GM19468 (cell line): ENCODE data around the gene CHST13.

Experiments
- ATAC-seq: cut with Tn5 transposase; IDR thresholded peaks from one replicate; pipeline ENCODE4 v1.9.1; 2021; ENCODE audit warnings: mild to moderate bottlenecking, moderate library complexity, moderate number of reproducible peaks; ENCODE audit not compliant: unreplicated experiment; ENCODE audit errors: extremely low read depth

The CHST13 gene

DNA sequence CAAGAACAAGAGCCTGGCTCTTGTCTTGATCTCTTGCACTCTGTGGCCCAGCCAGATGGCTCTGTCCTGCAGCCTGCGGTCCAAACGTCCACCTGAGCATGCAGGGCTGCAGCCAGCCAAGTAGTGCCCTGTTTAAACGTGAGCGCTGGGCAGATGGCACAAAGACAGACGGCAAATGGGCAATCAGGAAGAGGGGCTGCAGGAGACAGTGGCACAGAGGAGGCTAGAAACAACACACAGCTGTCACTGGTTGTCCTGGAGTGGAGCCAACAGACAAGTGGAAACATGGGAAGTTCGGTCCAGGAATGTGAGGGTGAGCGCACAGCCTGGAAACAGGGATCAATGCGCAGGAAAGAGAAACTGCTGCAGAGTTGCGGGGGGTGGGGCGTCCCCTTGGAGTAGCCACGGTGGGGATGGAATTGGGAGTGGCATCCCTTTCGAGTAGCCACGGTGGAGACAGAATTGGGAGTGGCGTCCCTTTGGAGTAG lies 37.6 kb upstream of the CHST13 start:
- ATAC-seq: no peak

DNA sequence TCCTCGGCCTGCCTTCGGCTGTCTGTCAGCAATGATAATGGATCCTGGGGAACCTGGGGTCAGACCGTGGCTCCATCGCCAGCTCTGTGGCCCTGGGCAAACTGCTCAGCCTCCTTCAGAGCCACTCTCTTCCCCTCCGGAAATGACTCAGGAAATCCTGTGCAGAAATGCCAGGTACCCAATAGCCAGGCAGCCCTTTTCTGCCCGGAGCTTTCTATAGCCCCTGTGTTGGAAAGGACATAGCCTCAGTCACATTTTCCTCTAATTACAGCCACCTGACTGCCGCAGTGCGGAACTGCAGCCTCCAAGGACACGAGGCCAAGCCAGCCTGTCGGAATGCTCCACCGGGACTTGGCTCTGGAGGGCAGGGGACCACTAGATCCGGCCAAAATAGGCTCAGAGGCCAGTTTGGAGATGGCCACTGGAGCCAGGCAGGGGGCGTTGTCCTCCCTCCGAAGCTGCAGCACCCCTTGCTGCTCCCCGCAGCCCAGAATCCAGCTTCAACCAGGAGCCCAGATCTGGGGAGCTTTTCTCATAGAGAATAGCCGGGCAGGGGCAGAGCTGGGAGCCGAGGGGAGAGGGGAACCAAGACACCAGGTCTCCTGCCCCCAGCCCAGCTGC lies 36.7 kb upstream of the CHST13 start:
- no peak for ATAC-seq

GRCh38 chr3:126488185-126488584 lies 35.8 kb upstream of the CHST13 start:
- ATAC-seq: no peak

DNA sequence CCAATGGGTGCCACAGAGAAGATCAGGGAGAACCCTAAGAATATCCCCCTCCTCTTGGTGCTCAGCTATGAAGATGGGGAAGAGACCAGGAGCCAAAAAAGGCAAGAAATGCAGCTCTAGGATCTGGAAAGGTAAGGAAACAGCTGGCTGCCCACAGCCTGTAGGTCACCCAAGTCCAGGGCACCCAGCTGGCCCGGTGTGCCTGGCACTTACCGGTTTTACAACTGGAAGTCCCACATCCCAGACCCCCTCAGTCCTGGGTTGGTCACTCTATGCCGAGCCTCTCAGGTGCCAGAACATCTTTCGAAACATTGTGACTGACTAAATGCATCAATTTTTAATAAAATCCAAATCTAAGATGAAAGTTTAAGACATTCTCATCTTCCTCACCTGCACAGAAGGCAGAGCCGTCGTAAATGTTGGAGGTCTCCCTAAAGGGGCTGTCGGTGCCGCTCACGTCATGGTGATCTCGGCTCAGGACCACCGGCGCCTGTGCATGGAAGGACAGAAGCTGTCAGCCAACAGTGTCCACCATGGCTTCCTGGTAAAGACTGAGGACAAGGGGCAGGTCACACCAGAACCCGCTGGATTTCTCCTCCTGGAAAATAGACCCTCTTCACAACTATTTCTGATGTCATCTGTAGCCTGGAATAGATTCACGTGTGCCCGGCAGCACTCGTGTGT lies 34.9 kb upstream of the CHST13 start:
- ATAC-seq: no peak

GRCh38 chr3:126490619-126491018 lies 33.3 kb upstream of the CHST13 start:
- ATAC-seq: no peak

DNA sequence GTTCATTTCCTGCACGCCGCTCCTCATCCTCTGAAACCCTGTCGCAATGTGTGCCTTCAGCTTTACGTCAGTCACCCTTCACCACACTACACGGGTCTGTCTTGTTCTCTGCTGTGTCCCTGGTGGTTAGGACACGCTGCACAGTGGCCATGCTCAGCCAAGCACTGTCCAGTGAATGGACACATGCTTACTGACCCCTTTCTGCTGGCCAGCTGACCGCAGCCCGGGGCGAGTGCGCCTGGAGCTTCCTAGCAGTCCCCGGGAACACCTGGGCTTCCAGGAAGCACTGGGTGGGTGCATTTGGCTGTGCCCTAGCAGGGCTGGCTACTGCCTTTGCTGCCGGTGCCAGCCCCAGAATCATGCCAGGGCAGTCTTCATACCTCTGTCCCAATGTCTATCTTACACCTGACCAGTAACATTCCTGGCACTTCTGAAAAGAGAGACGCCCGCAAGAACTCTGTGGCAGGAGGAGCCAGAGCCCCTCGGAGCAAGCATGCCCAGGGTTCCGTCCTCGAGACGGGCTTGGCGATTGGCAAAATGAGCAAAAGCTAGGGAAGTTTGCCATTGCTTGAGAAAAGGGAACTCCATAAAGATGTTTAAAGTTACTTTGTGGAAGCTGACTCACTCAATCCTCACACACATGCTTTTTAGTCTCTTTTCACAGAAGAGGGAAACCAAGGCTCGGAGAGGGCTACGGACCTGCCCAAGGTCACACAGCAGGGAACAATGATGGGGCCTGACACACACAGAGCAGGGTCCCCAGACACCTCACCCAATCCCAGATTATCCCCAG lies 32.5 kb upstream of the CHST13 start:
- ATAC-seq: no peak

GRCh38 chr3:126493051-126493450 lies 30.9 kb upstream of the CHST13 start:
- no peak for ATAC-seq

DNA sequence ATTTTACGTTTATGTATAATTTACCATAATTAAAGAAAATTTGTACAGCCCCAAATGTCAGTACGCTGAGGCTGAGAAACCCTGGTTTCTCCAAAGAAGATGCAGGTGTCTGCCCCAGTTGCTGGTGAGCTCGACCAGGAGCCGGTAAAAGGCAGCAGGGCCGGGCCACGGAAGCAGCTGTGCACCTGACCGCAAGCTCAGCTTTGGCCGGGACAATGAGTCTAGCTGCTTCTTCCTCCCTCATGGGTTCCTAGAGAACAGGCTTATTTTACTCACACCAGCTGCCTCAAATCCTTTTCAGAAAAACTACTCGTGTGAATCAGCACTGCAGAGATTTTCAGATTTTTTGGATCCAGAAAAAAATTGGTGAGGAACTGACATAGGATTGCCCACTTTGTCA lies 30.2 kb upstream of the CHST13 start:
- no peak for ATAC-seq

DNA sequence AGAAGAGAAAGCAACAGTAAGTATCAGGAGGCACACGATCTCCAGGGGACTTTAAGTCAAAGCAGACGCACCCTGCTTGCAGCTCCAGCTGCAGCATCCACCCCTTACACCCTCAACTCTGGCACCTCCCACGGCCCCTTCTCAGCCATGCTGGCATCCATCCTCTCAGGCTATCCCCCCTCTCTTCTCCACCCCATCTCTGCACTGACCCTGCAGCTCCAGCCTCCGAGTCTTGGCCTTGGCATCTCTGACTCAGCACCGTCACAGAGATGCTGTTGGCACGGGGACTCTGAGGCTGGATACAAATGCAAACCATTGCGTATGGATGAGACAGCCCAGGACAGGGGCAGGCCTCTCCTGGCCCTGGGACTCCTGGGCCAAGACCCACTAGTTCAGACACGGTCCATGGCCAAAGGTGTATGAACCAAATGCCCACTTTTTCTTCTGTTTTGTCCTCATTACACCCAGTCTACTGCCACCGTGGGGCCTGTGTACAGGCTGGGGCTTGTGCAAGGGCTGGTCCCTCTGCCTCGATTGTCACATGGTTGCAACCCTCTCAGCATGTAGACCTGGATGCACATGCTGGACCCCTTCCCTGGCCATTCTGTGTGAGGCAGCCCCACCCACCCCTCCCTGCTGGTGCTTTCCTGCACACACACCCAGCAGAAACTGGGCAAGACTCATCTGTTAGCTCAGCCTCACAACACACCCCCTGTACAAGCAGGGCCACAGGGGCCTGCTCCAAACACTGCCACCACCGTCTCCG lies 29.6 kb upstream of the CHST13 start:
- no peak for ATAC-seq

DNA sequence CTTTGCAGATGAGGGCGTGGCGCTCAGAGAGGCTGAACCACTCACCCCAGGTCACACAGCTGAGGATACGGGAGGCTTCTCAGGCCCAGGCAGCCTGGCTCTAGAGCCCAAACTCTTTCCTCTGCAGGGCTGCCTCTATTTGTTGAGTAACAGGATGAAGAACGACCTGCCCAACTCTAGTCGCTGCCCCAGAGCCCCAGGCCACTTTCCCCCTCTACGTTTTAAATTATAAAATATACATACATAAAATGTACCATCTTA lies 29.1 kb upstream of the CHST13 start:
- ATAC-seq: no peak

GRCh38 chr3:126495786-126496185 lies 28.2 kb upstream of the CHST13 start:
- no peak for ATAC-seq

- ATAC-seq: no peak
Measured at GRCh38 chr3:126496894-126497850, 26.8 kb upstream of the CHST13 start.

DNA sequence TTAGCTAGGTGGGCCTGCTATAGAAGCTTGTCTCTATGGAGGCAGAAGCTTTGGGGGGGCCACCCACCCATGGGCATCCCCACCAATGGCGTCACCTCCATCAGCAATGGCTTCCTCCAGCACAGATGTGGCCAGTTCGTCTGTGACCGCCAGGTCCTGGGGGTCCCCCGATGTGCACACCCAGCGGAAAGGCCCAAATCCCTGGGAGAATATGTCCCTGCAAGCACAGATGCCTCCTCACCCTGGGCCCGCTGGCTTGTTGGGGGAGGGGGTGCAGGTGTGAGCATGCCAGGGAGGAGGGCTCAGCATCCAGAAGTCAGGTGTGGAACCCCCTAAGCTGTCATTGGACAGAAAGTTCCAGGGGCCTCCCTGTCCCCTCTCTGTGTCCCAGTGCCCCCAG lies 26.0 kb upstream of the CHST13 start:
- ATAC-seq: no peak

DNA sequence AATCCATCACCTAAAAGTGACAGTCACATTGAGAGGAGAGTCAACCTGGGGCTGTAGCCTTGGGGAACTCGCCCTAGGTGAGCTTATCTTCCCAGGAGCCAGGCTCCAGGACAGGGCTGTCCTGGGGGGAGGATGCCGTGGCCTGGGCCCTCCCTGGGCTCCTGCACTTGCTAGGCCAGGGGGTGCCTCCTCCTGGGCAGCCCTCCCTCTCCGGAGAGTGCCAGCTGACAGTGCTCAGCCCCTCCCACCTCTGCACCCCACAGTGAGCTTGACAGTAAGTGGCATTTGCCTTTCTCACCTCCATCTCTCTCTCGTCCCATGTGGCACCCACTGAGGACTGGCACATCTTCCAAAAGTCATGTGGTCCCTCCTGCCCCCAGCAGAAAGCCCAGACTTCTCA lies 25.5 kb upstream of the CHST13 start:
- ATAC-seq: no peak

GRCh38 chr3:126498929-126499328 lies 25.0 kb upstream of the CHST13 start:
- no peak for ATAC-seq

- ATAC-seq: no peak
Measured at GRCh38 chr3:126499401-126499800, 24.6 kb upstream of the CHST13 start.

- no peak for ATAC-seq
Measured at GRCh38 chr3:126500016-126500415, 23.9 kb upstream of the CHST13 start.

GRCh38 chr3:126501054-126501453 lies 22.9 kb upstream of the CHST13 start:
- ATAC-seq: no peak

- no peak for ATAC-seq
Measured at GRCh38 chr3:126501736-126502135, 22.2 kb upstream of the CHST13 start.

DNA sequence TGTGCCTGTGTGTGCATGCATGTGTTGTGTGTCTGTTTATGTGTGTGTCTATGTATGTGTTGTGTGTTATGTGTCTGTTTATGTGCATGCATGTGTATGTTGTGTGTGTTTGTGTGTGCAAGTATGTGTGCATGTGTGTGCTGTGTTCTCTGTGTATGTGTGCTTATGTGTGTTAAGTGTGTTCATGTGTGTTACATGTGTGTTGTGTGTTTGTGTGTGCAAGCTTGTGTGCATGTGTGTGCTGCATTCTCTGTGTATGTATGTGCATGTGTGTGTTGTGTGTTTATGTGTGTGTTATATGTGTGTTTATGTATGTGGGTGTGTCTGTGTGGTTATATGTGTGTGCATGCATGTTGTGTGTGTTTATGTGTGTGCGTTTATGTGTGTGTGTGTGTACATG lies 21.3 kb upstream of the CHST13 start:
- ATAC-seq: no peak
